Measurements from ENCODE around the gene FAM90A26.
"Not testable (repeated sequence)": the region's sequence is repeated elsewhere in the genome, so short reads cannot be mapped to it uniquely, and the experiment has no call there.

DNA sequence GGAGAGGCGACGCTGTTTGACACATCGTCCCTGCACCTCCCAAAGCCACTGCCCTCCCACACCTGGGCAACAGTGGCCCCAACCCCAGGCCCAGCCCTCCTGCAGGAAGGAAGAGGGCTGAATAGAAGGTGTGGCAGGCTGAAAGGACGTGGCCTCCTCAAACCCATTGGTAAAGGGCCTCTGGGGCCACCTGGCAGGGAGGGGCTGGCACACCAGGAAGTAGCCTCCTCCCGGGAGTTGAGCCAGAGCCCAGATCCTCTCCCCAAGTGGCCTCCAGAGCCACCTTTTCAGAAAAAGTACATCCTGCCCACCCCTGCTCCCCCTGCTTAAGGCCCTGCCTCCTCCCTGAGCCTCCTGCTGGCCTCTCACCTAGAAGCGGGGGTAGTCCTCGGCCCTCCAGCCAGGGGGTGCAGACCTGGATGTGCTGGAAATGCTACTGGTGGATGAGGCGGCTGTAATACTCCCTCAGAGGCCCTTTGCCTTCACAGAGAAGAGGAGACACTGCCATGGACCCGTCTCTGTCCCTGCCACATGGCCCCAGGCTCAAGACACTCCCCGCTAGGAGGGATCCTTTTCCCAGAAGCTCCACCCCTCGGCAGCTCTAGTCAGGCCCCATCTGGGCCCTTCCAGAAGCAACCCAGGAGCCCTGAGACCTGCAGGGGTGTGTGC, at the start of gene FAM90A26:
- not testable (repeated sequence) for TF ChIP-seq RAD21 (IDR thresholded peaks at IDR 0.05; ENCODE audit: low read depth); CEBPB (IDR thresholded peaks at IDR 0.05); TAF1 (IDR thresholded peaks at IDR 0.05; ENCODE audit: low read depth); EP300 (IDR thresholded peaks at IDR 0.05; ENCODE audit: borderline replicate concordance)

Measured in Ishikawa (cell line).